ENCODE measurements around the gene MEIS2. TPM values are rescaled to one million over a fixed set of nuclear protein-coding genes. Genes with fewer than 3 reads are reported as not detected.
A peak's percentile ranks its signal among the peaks of the same experiment; 100 is the strongest.

The MEIS2 gene
- total and polyA plus RNA-seq, 4 donors: 40.1 to 119 (median 72.0) TPM

DNA sequence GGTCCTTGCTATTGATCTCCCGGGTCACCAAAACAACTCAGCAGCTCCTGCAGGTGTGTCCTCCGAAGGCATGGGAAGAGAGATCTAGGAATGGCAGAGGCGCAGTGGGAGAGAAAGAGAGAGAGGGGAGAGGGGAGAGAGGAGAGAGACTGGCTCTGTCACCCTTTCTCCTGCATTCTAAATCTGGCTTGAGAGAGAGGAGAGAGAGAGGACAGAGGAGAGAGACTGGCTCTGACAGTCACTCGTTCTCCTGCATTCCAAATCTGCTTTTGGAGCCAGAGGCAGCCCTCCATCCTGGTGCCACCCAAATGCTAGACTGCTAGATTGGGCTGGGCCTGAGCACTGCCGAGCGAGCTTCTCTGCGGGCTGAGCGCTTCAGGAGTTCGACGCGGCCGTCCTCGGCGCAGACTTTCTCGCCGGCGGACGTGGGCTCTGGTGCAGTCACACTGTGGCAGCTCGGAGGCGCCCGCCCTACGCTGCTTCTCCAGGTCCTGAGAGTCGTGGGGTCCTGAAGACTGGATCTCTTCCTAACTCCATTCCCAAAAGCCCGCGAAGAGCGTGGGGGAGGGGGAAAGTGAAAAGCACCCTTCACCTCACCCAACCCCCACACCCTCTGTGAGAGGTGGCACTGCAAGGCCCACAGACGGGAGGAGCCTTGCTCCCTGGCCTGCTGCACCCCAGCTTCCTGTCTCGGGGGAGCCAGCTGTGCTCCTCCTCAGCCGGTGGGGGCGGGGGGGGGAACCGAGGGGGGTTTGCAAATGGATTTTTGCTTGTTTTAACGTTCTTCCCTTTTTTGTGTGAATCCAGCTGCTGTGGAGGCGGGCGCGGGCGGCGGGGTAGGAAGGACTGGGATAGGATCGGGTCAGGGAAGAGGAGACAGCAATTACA is 222.3 kb downstream of the MEIS2 start:
- no peak for DNase-seq (ENCODE audit: low read depth in 4 of 6, low spot score in 6 of 6)
- Histone ChIP-seq H3K9me3 (ENCODE audit: control insufficient read depth, insufficient read depth, low read length) (no peaks in the 10 kb centered on the region), H3K27me3 (ENCODE audit: control insufficient read depth, insufficient read depth, low read length) (peaks cover 60% of the 10 kb centered on the region), H3K4me3 (ENCODE audit: low read depth, low read length) (no peak overlapping the region), H3K36me3 (ENCODE audit: control insufficient read depth, insufficient read depth, low read length) (peaks cover 13% of the 10 kb centered on the region), H3K27ac (ENCODE audit: low read depth, low read length) (no peak overlapping the region), H3K4me1 (ENCODE audit: control insufficient read depth, insufficient read depth, low read length) (peaks cover 23% of the 10 kb centered on the region)
- 35% methylated on average over 23 of the region's 38 CpGs for WGBS (ENCODE audit: insufficient coverage)

DNA sequence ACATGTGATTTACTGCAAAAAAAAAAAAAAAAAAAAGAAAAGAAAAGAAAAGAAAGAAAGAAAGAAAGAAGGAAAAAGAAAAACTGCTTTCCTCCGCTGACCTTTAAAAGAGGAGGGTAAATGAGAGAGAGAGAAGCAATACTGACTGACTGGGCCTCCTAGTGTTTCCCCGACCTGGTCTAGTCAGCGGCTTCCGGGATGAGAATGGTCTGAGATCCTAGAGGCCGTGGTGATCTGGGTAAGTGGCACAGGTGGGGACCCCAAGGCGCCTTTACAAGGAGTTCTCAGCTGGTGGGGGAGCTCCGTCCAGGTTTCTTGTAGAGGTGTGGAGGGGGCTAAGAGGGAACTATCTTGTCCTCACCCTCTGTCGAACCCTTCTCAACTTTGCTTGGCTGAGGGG is 223.1 kb downstream of the MEIS2 start:
- WGBS (ENCODE audit: insufficient coverage): 65% methylated on average over 4 of the region's 8 CpGs
- H3K27me3 ChIP-seq (ENCODE audit: control insufficient read depth, insufficient read depth, low read length): peaks cover 53% of the 10 kb centered on the region
- no peak for DNase-seq (ENCODE audit: low read depth in 4 of 6, low spot score in 6 of 6)
- H3K4me1 ChIP-seq (ENCODE audit: control insufficient read depth, insufficient read depth, low read length): peaks cover 19% of the 10 kb centered on the region
- H3K4me3 ChIP-seq (ENCODE audit: low read depth, low read length): no peak overlapping the region
- H3K27ac ChIP-seq (ENCODE audit: low read depth, low read length): no peak overlapping the region
- H3K36me3 ChIP-seq (ENCODE audit: control insufficient read depth, insufficient read depth, low read length): peaks cover 13% of the 10 kb centered on the region
- H3K9me3 ChIP-seq (ENCODE audit: control insufficient read depth, insufficient read depth, low read length): no peaks in the 10 kb centered on the region

DNA sequence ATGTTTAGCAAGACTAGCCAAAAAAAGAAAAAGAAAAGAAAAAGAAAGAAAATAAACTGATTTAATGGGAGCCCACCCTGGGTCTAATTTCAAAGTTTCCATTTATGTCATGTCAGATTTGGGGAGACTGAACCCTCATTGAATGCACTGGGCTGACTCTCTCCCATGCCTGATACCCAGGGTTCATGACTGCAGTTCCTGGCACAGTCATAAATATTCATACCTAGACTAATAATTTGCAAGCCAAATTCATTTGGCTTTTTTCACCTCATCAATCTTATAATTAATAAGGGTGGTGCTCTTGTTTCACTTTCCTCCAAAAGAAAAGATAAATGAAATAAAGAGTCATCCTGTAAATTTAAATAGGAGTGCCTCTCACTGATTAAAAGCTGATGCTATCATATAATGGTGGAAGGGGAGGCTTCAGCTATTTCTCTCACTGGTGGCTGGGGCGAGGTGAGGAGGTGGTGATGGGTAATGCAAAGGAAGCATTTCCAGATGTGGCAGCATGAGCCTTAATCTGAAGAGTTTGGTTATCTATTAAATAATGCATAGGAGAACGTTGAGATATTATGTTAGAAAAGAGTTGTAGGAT is 224.5 kb downstream of the MEIS2 start:
- DNase-seq (ENCODE audit: low read depth in 4 of 6, low spot score in 6 of 6): peak in 1 of 6 donors; percentile 13
- Histone ChIP-seq H3K4me3 (ENCODE audit: low read depth, low read length) (no peak overlapping the region), H3K9me3 (ENCODE audit: control insufficient read depth, insufficient read depth, low read length) (no peaks in the 10 kb centered on the region), H3K36me3 (ENCODE audit: control insufficient read depth, insufficient read depth, low read length) (peaks cover 13% of the 10 kb centered on the region), H3K27ac (ENCODE audit: low read depth, low read length) (no peak overlapping the region), H3K27me3 (ENCODE audit: control insufficient read depth, insufficient read depth, low read length) (peaks cover 39% of the 10 kb centered on the region), H3K4me1 (ENCODE audit: control insufficient read depth, insufficient read depth, low read length) (peaks cover 19% of the 10 kb centered on the region)
- WGBS (ENCODE audit: insufficient coverage): 75% methylated on average over 1 of the region's 2 CpGs

GRCh38 chr15:36874930-36875329 is 225.4 kb downstream of the MEIS2 start:
- Histone ChIP-seq H3K9me3 (ENCODE audit: control insufficient read depth, insufficient read depth, low read length) (no peaks in the 10 kb centered on the region), H3K4me3 (ENCODE audit: low read depth, low read length) (no peak overlapping the region), H3K27ac (ENCODE audit: low read depth, low read length) (no peak overlapping the region), H3K4me1 (ENCODE audit: control insufficient read depth, insufficient read depth, low read length) (peaks cover 12% of the 10 kb centered on the region), H3K27me3 (ENCODE audit: control insufficient read depth, insufficient read depth, low read length) (peaks cover 30% of the 10 kb centered on the region), H3K36me3 (ENCODE audit: control insufficient read depth, insufficient read depth, low read length) (peaks cover 8% of the 10 kb centered on the region)
- no CpG with 5 or more reads among the region's 5 CpGs for WGBS (ENCODE audit: insufficient coverage)
- peak in 1 of 6 donors; percentile 63 for DNase-seq (ENCODE audit: low read depth in 4 of 6, low spot score in 6 of 6)

DNA sequence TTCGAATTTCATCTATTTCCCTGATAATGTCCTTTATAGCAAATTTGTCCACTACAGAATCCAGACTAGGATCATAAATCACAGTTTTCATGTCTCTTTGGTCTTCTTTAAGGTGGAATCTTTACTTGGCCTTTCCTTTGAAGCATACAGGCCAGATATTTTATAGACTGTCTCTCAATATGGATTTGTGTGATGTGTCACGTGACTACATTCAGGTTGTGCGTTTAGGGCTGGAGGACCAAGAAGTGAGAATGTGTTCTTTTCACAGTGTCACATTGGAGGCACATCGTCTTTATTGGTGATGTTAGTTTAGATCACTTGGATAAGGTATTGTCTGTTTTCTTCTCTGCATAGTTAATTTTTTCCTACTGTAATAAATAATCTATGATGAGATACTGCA is 232.9 kb downstream of the MEIS2 start:
- Histone ChIP-seq H3K4me3 (ENCODE audit: low read depth, low read length) (no peak overlapping the region), H3K27ac (ENCODE audit: low read depth, low read length) (no peak overlapping the region), H3K9me3 (ENCODE audit: control insufficient read depth, insufficient read depth, low read length) (no peaks in the 10 kb centered on the region), H3K27me3 (ENCODE audit: control insufficient read depth, insufficient read depth, low read length) (no peaks in the 10 kb centered on the region), H3K4me1 (ENCODE audit: control insufficient read depth, insufficient read depth, low read length) (no peaks in the 10 kb centered on the region), H3K36me3 (ENCODE audit: control insufficient read depth, insufficient read depth, low read length) (no peaks in the 10 kb centered on the region)
- WGBS (ENCODE audit: insufficient coverage): 90% methylated on average over 2 of the region's 4 CpGs
- no peak for DNase-seq (ENCODE audit: low read depth in 4 of 6, low spot score in 6 of 6)

GRCh38 chr15:36866896-36867295 is 233.5 kb downstream of the MEIS2 start:
- Histone ChIP-seq H3K27ac (ENCODE audit: low read depth, low read length) (no peak overlapping the region), H3K4me3 (ENCODE audit: low read depth, low read length) (no peak overlapping the region), H3K36me3 (ENCODE audit: control insufficient read depth, insufficient read depth, low read length) (no peaks in the 10 kb centered on the region), H3K27me3 (ENCODE audit: control insufficient read depth, insufficient read depth, low read length) (no peaks in the 10 kb centered on the region), H3K9me3 (ENCODE audit: control insufficient read depth, insufficient read depth, low read length) (no peaks in the 10 kb centered on the region), H3K4me1 (ENCODE audit: control insufficient read depth, insufficient read depth, low read length) (no peaks in the 10 kb centered on the region)
- WGBS (ENCODE audit: insufficient coverage): no CpG with 5 or more reads among the region's 3 CpGs
- no peak for DNase-seq (ENCODE audit: low read depth in 4 of 6, low spot score in 6 of 6)

DNA sequence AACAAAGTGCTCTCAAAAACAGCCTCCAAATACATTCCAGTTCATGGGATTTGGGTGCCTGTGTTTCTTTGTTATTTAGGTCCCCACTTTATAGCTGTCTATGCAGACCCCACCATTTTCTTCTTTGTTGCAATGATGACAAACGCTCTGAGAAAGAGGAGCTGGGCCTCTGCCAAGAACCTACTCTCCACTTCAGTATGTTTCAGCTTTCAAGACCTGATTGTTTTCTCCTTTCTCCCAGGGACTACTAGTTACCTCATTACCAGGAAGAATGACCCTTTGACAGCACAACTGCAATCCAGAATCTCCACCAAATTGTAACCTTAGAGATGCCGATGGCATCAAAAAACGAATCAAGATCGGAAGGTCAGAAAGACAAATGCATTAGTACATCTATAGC is 236.8 kb downstream of the MEIS2 start:
- H3K9me3 ChIP-seq (ENCODE audit: control insufficient read depth, insufficient read depth, low read length): no peaks in the 10 kb centered on the region
- H3K36me3 ChIP-seq (ENCODE audit: control insufficient read depth, insufficient read depth, low read length): no peaks in the 10 kb centered on the region
- no peaks in the 10 kb centered on the region for H3K27me3 ChIP-seq (ENCODE audit: control insufficient read depth, insufficient read depth, low read length)
- no peaks in the 10 kb centered on the region for H3K4me1 ChIP-seq (ENCODE audit: control insufficient read depth, insufficient read depth, low read length)
- H3K27ac ChIP-seq (ENCODE audit: low read depth, low read length): no peak overlapping the region
- no peak overlapping the region for H3K4me3 ChIP-seq (ENCODE audit: low read depth, low read length)
- WGBS (ENCODE audit: insufficient coverage): 13% methylated on average over 4 of the region's 4 CpGs
- DNase-seq (ENCODE audit: low read depth in 4 of 6, low spot score in 6 of 6): peak in 1 of 6 donors; percentile 71

GRCh38 chr15:36860792-36861191 is 239.6 kb downstream of the MEIS2 start:
- Histone ChIP-seq H3K4me3 (ENCODE audit: low read depth, low read length) (no peak overlapping the region), H3K36me3 (ENCODE audit: control insufficient read depth, insufficient read depth, low read length) (no peaks in the 10 kb centered on the region), H3K27ac (ENCODE audit: low read depth, low read length) (no peak overlapping the region), H3K27me3 (ENCODE audit: control insufficient read depth, insufficient read depth, low read length) (no peaks in the 10 kb centered on the region), H3K4me1 (ENCODE audit: control insufficient read depth, insufficient read depth, low read length) (no peaks in the 10 kb centered on the region), H3K9me3 (ENCODE audit: control insufficient read depth, insufficient read depth, low read length) (no peaks in the 10 kb centered on the region)
- no CpG with 5 or more reads among the region's 2 CpGs for WGBS (ENCODE audit: insufficient coverage)
- no peak for DNase-seq (ENCODE audit: low read depth in 4 of 6, low spot score in 6 of 6)

GRCh38 chr15:36858423-36858822 is 241.9 kb downstream of the MEIS2 start:
- no peak for DNase-seq (ENCODE audit: low read depth in 4 of 6, low spot score in 6 of 6)
- Histone ChIP-seq H3K27me3 (ENCODE audit: control insufficient read depth, insufficient read depth, low read length) (no peaks in the 10 kb centered on the region), H3K9me3 (ENCODE audit: control insufficient read depth, insufficient read depth, low read length) (peaks cover 2% of the 10 kb centered on the region), H3K4me1 (ENCODE audit: control insufficient read depth, insufficient read depth, low read length) (no peaks in the 10 kb centered on the region), H3K36me3 (ENCODE audit: control insufficient read depth, insufficient read depth, low read length) (no peaks in the 10 kb centered on the region), H3K27ac (ENCODE audit: low read depth, low read length) (no peak overlapping the region), H3K4me3 (ENCODE audit: low read depth, low read length) (no peak overlapping the region)
